Activated CD8-positive, alpha-beta memory T cell treated with anti-CD3 and anti-CD28 coated beads for 36 hours (primary cell): ENCODE results near the gene BSN. TPM values are rescaled to one million over a fixed set of nuclear protein-coding genes. Genes with fewer than 3 reads are reported as not detected.

Experiments
- CTCF ChIA-PET: fragments of 350-600 bp; sonication (Branson Sonifier 250); formaldehyde crosslinking; loops from one replicate; lab custom pipeline; 2021; ENCODE audit warnings: antibody characterized with exemption; lab: Charles Lee
- POLR2A ChIA-PET: fragments of 350-600 bp; sonication (Branson Sonifier 250); formaldehyde crosslinking; loops from one replicate; lab custom pipeline; 2021; ENCODE audit warnings: antibody characterized with exemption; lab: Charles Lee
- total RNA-seq, 2 experiments: library from RNA; stranded (reverse); gene quantifications; one replicate each; pipeline ENCODE4 v1.2.3, GENCODE V29; 2021

BSN gene
- total RNA-seq, 2 experiments from 2014 or later = 0.25 to 0.30 TPM

DNA sequence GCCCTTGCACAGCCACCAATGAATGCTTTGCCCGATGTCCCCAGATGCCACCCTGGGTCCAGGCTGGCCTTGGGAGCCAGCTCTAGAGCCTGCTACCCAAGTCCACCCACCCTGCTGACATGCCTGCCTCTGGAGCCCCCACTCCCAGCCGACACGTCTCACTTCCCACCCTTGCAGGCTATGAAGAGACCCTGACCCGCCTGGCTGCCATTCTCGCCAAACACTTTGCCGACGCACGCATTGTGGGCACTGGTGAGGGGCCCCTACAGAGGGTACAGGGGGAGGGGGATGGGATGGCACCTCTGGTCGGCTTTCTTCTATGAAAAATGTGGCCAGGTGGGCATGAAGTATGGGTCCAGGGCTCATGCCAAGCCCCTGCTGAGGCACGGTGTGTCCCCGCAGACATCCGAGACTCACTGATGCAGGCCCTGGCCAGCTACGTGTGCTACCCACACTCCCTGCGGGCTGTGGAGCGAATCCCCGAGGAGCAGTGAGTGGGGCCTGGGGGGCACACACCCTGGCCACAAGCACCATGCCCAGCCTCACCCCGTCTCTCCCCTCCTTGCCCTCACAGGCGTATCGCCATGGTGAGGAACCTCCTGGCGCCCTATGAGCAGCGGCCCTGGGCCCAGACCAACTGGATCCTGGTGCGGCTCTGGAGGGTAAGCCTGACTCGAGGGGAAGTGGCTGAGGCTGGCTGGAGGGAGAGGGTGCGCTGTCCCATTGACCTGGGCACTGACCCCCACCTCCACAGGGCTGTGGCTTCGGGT lies 159.2 kb downstream of the BSN start:
- CTCF ChIA-PET = interaction anchor here (1.3 kb wide), 1 partner anchor 126 kb away, joined by 3 read pairs; no protein-coding TSS in a partner anchor
- POLR2A ChIA-PET = no interaction called here

- ChIA-PET POLR2A (interaction anchor here (0.5 to 1.0 kb wide), 2 partner anchors 9 to 548 kb away, joined by 3 to 10 read pairs; partner anchors contain the start of gene GMPPB), CTCF (interaction anchor here (1.4 kb wide), 1 partner anchor 175 kb away, joined by 5 read pairs; no protein-coding TSS in a partner anchor)
These were observed 160.7 kb downstream of the BSN start for GRCh38 chr3:49714728-49715550.

DNA sequence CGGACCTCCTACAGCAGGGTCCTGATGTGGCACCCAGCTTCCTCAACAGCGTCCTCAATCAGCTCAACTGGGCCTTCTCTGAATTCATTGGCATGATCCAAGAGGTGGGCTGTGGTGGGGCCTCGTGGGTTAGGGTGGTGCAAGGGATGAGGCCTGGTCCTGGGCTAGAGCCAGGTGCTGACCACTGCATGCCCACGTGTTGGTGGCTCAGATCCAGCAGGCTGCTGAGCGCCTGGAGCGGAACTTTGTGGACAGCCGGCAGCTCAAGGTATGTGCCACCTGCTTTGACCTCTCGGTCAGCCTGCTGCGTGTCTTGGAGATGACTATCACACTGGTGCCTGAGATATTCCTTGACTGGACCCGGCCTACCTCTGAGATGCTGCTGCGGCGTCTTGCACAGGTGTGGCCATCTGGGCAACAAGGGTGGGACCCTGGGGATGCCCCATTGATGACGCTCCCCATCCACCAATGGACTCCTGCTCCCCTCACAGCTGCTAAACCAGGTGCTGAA lies 161.4 kb downstream of the BSN start:
- CTCF ChIA-PET = interaction anchor here (1.4 kb wide), 1 partner anchor 176 kb away, joined by 5 read pairs; no protein-coding TSS in a partner anchor
- POLR2A ChIA-PET = interaction anchor here (0.6 to 1.0 kb wide), 2 partner anchors 8 to 21 kb away, joined by 3 to 4 read pairs; partner anchors contain the start of gene GMPPB

GRCh38 chr3:49716169-49716568 lies 161.9 kb downstream of the BSN start:
- POLR2A ChIA-PET = interaction anchor here (0.6 kb wide), 1 partner anchor 21 kb away, joined by 4 read pairs; no protein-coding TSS in a partner anchor
- CTCF ChIA-PET = no interaction called here

DNA sequence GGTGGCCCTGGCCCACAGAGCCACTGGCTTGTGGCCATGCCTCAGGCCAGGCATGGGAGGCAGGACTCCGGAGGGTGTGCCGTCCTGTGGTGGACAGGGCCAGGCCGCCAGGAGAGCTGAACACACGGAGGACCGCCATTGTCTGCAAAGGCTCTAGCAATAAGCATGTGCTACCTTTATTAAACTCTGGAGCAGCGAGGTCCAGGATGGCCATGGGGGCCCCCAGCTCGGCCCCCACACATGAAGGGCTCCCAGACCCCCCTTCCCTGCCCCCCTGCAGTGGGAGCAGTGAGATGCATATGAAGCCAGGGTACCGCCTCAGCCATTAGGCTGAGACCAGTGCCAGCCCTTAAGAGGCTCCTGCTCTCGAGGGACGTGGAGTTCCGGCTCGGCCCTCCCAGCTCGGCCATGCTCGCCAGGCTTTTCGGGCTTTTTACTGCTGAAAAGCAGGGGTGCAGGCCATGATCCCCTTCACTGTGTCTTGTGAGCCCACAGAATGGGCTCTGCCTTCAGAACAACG lies 162.5 kb downstream of the BSN start:
- POLR2A ChIA-PET = no interaction called here

GRCh38 chr3:49717211-49717958 lies 163.1 kb downstream of the BSN start:
- POLR2A ChIA-PET = interaction anchor here (0.7 kb wide), 1 partner anchor 1818 kb away, joined by 3 read pairs; no protein-coding TSS in a partner anchor
- CTCF ChIA-PET = interaction anchor here (1.0 kb wide), 1 partner anchor 178 kb away, joined by 3 read pairs; no protein-coding TSS in a partner anchor

More for the DNA sequence above, 162.5 kb downstream of the BSN start:
- CTCF ChIA-PET = no interaction called here

- CTCF ChIA-PET = interaction anchor here (1.0 to 1.5 kb wide), 3 partner anchors 14 to 179 kb away, joined by 3 to 5 read pairs (median 4); no protein-coding TSS in a partner anchor
- POLR2A ChIA-PET = interaction anchor here (0.7 kb wide), 2 partner anchors 15 to 1818 kb away, joined by 3 to 5 read pairs; no protein-coding TSS in a partner anchor
These were observed 163.9 kb downstream of the BSN start for GRCh38 chr3:49717959-49718857.

- ChIA-PET CTCF (interaction anchor here (1.0 to 1.7 kb wide), 4 partner anchors 15 to 179 kb away, joined by 3 to 5 read pairs (median 4); no protein-coding TSS in a partner anchor), POLR2A (interaction anchor here (0.7 to 0.9 kb wide), 2 partner anchors 16 to 67 kb away, joined by 4 to 5 read pairs; partner anchors contain the start of gene IP6K1)
These were observed 164.6 kb downstream of the BSN start for GRCh38 chr3:49718858-49719213.

DNA sequence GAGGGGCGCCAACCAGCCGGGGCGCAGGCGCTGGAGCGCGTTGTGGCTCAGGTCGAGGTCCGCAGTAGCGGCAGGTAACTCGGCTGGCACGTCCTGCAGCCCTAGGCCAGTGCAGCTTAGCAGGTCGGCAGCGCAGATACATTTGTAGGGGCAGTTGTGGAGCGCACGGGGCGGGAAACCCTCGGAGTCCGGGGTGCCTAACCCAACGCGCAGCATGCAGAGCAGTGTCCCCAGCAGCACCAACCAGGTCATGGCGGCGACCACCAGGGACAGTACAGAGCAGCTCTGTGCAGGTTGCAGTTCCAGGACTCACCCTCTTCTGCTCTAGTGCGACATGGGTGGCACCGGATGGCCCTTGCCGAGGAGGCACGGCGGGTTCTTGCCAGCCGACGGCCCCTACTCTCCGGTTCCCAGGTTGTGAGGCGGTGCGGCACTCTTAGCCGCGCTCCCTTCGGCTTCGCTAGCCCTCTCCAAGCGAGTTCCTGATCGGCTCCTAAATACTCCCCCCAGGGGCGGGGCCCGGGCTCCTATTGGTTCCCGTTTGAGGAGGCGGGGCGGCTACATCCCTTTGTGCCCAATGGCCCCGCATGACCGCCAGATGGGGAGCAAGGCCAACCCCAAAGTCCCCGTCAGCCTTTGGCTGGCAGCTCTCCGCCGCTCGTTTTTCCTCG lies 165.1 kb downstream of the BSN start, which contains the start of gene AMIGO3:
TSS of gene AMIGO3 (minus strand) at position 471 of the 671 bp plus-strand sequence. CDS start at position 252, 219 bp downstream.
- ChIA-PET CTCF (interaction anchor here (0.9 to 1.7 kb wide), 5 partner anchors 15 to 180 kb away, joined by 3 to 9 read pairs (median 4); no protein-coding TSS in a partner anchor), POLR2A (interaction anchor here (0.7 to 0.9 kb wide), 3 partner anchors 17 to 608 kb away, joined by 4 to 5 read pairs (median 4); partner anchors contain the start of genes IP6K1 and TUSC2)

Other genes starting within 250 kb of the BSN start
- 10 to 100 TPM; 69.7 to 71.5 TPM for gene USP4, start 214.4 kb upstream of the BSN start, total RNA-seq
- gene GPX1, start 196.1 kb upstream of the BSN start, total RNA-seq = 100 to 1,000 TPM; 217 to 219 TPM
- 100 to 1,000 TPM; 466 to 470 TPM for gene RHOA, start 142.5 kb upstream of the BSN start, total RNA-seq
- gene TCTA, start 142.1 kb upstream of the BSN start, total RNA-seq = 10 to 100 TPM; 17.7 to 17.9 TPM
- gene AMT, start 132.0 kb upstream of the BSN start, total RNA-seq = 1 to 10 TPM in 1 of 2 experiments, under 1 TPM in 1; 0.99 to 1.5 TPM
- 10 to 100 TPM; 10.9 to 11.0 TPM for gene NICN1, start 125.2 kb upstream of the BSN start, total RNA-seq
- 10 to 100 TPM; 17.8 to 20.9 TPM for gene DAG1, start 84.2 kb upstream of the BSN start, total RNA-seq
- gene APEH, start 119.9 kb downstream of the BSN start, total RNA-seq = 100 to 1,000 TPM; 186 to 189 TPM
- 1 to 10 TPM; 4.1 to 4.2 TPM for gene MST1, start 135.0 kb downstream of the BSN start, total RNA-seq
- 10 to 100 TPM; 30.5 to 32.2 TPM for gene RNF123, start 135.1 kb downstream of the BSN start, total RNA-seq
- gene AMIGO3, start 165.2 kb downstream of the BSN start, total RNA-seq = under 1 TPM in 1 of 2 experiments, not detected in 1; 0.30 TPM
- 10 to 100 TPM; 50.7 to 51.8 TPM for gene GMPPB, start 169.5 kb downstream of the BSN start, total RNA-seq
- 10 to 100 TPM; 38.5 to 40.5 TPM for gene IP6K1, start 232.1 kb downstream of the BSN start, total RNA-seq
- not detected for gene CDHR4, start 245.4 kb downstream of the BSN start, total RNA-seq
- 1 to 10 TPM; 1.5 to 2.1 TPM for gene INKA1, start 248.8 kb downstream of the BSN start, total RNA-seq